Muscle layer of duodenum (tissue), 2 donors: ENCODE measurements around the gene CLCN1.

Experiments
- H3K27ac ChIP-seq: one replicate; pipeline ENCODE4 v1.7.0; 2013; ENCODE audit warnings: mild to moderate bottlenecking, low read length
- H3K27me3 ChIP-seq: one replicate; pipeline ENCODE4 v1.7.0; 2013; ENCODE audit warnings: low read depth, mild to moderate bottlenecking, control low read depth, low read length
- H3K36me3 ChIP-seq, 2 donors: one replicate each; pipeline ENCODE4 v1.7.0; 2013; ENCODE audit warnings: low read length in 2 of 2, control low read depth in 1 of 2, mild to moderate bottlenecking in 1 of 2; ENCODE audit not compliant: insufficient read depth in 2 of 2, control insufficient read depth in 1 of 2
- H3K4me1 ChIP-seq, 2 donors: one replicate each; pipeline ENCODE4 v1.7.0; 2013; ENCODE audit warnings: low read length in 2 of 2, mild to moderate bottlenecking in 2 of 2, control low read depth in 1 of 2, moderate library complexity in 1 of 2; ENCODE audit not compliant: insufficient read depth in 2 of 2, control insufficient read depth in 1 of 2
- H3K4me3 ChIP-seq, 2 donors: one replicate each; pipeline ENCODE4 v1.7.0; 2013; ENCODE audit warnings: low read length in 2 of 2, low read depth in 1 of 2, mild to moderate bottlenecking in 1 of 2
- H3K9me3 ChIP-seq, 2 donors: one replicate each; pipeline ENCODE4 v1.7.0; 2013; ENCODE audit warnings: low read length in 2 of 2, control low read depth in 1 of 2, mild to moderate bottlenecking in 1 of 2; ENCODE audit not compliant: control insufficient read depth in 1 of 2
- donor health status: healthy.

CLCN1 gene

DNA sequence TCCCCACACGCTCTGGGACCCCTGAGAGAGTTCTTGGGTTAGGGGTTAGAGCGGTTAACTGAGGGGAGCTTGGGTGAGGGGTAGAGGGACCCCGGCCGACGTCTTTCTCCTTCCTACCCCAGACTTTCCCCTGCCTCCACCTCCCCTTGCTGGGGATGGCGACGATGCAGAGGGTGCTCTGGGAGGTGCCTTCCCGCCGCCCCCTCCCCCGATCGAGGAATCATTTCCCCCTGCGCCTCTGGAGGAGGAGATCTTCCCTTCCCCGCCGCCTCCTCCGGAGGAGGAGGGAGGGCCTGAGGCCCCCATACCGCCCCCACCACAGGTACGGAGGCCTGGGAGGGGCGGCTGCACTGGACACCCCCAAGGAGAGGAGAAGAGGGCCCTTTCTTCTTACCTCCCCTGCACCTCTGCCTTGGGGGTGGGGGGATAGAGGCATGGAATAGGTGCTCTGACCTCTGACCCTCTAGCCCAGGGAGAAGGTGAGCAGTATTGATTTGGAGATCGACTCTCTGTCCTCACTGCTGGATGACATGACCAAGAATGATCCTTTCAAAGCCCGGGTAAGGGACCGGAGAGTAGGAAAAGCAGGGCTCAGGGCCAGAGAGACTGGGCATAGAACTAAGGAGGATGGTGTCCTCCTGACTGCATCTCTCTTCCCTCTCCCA lies 66.3 kb downstream of the CLCN1 start:
- H3K4me1 ChIP-seq: peaks cover 36 to 58% of the 10 kb centered on the region in 2 donors
- H3K27ac ChIP-seq: peak overlapping the region; percentile 92
- peaks cover 9 to 12% of the 10 kb centered on the region in 2 donors for H3K36me3 ChIP-seq

DNA sequence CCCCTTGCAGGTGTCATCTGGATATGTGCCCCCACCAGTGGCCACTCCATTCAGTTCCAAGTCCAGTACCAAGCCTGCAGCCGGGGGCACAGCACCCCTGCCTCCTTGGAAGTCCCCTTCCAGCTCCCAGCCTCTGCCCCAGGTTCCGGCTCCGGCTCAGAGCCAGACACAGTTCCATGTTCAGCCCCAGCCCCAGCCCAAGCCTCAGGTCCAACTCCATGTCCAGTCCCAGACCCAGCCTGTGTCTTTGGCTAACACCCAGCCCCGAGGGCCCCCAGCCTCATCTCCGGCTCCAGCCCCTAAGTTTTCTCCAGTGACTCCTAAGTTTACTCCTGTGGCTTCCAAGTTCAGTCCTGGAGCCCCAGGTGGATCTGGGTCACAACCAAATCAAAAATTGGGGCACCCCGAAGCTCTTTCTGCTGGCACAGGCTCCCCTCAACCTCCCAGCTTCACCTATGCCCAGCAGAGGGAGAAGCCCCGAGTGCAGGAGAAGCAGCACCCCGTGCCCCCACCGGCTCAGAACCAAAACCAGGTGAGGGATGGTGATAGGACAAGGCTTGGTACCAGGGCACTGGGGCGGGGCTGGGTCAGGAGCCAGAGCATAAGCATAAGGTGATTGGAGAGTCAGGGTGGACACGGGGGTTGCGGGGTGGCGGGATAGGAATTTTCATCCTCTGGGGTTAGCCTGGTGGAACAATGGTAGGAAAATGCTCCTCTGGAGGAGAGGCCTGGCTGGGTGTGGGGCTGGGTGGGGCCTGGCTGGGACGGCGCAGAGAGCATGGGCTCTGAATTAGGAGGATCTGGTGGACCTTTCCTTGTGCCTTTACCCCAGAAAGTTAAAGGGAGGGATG lies 67.1 kb downstream of the CLCN1 start:
- peak overlapping the region; percentile 92 for H3K27ac ChIP-seq

More for the DNA sequence above, 66.3 kb downstream of the CLCN1 start:
- no peaks in the 10 kb centered on the region for H3K9me3 ChIP-seq
- H3K4me3 ChIP-seq: peak overlapping the region; percentile 78 to 88
- H3K27me3 ChIP-seq: no peaks in the 10 kb centered on the region

GRCh38 chr7:143383642-143383957 lies 67.7 kb downstream of the CLCN1 start:
- Histone ChIP-seq H3K27ac (peak overlapping the region; percentile 92), H3K9me3 (no peaks in the 10 kb centered on the region), H3K4me3 (peak overlapping the region; percentile 78 to 88), H3K27me3 (no peaks in the 10 kb centered on the region), H3K4me1 (peaks cover 36 to 65% of the 10 kb centered on the region in 2 donors), H3K36me3 (peaks cover 18 to 25% of the 10 kb centered on the region in 2 donors)

More for the DNA sequence above, 67.1 kb downstream of the CLCN1 start:
- no peaks in the 10 kb centered on the region for H3K27me3 ChIP-seq
- H3K36me3 ChIP-seq: peaks cover 14 to 19% of the 10 kb centered on the region in 2 donors
- H3K9me3 ChIP-seq: no peaks in the 10 kb centered on the region
- peak overlapping the region; percentile 78 to 88 for H3K4me3 ChIP-seq
- peaks cover 36 to 62% of the 10 kb centered on the region in 2 donors for H3K4me1 ChIP-seq

DNA sequence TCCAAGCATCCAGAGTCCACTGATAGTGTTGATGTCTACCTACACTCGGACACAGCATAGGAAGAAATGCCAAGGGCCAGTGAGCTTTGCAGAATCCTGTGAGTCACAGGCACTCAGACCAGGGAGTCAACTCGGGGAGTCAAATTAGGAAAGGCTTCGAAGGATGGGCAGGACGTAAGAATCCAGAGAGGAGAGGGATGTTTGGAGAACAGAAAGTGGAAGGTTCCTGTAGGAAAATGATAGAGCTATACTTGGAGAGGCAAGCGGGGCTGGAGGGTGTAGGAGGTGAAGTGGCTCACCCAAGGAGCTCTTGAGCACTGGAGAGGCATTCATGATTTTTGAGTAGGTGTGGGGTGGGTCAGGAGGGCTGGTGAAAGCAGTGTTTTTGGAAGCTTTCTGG lies 68.2 kb downstream of the CLCN1 start:
- peak overlapping the region; percentile 78 to 88 for H3K4me3 ChIP-seq
- H3K4me1 ChIP-seq: peaks cover 34 to 62% of the 10 kb centered on the region in 2 donors
- no peaks in the 10 kb centered on the region for H3K9me3 ChIP-seq
- H3K36me3 ChIP-seq: peaks cover 23 to 30% of the 10 kb centered on the region in 2 donors
- peak overlapping the region; percentile 92 for H3K27ac ChIP-seq
- H3K27me3 ChIP-seq: no peaks in the 10 kb centered on the region

- Histone ChIP-seq H3K4me3 (peak overlapping the region; percentile 78 to 88), H3K4me1 (peaks cover 27 to 57% of the 10 kb centered on the region in 2 donors), H3K36me3 (peaks cover 31 to 38% of the 10 kb centered on the region in 2 donors), H3K27ac (peak overlapping the region; percentile 92), H3K27me3 (no peaks in the 10 kb centered on the region), H3K9me3 (no peaks in the 10 kb centered on the region)
Observed at GRCh38 chr7:143384661-143385631, 69.0 kb downstream of the CLCN1 start.

GRCh38 chr7:143385891-143386781 lies 70.2 kb downstream of the CLCN1 start:
- no peak overlapping the region for H3K27ac ChIP-seq
- H3K27me3 ChIP-seq: no peaks in the 10 kb centered on the region
- H3K4me1 ChIP-seq: peaks cover 34 to 69% of the 10 kb centered on the region in 2 donors
- H3K4me3 ChIP-seq: peak overlapping the region; percentile 15 to 34
- no peaks in the 10 kb centered on the region for H3K9me3 ChIP-seq
- peaks cover 40 to 41% of the 10 kb centered on the region in 2 donors for H3K36me3 ChIP-seq

DNA sequence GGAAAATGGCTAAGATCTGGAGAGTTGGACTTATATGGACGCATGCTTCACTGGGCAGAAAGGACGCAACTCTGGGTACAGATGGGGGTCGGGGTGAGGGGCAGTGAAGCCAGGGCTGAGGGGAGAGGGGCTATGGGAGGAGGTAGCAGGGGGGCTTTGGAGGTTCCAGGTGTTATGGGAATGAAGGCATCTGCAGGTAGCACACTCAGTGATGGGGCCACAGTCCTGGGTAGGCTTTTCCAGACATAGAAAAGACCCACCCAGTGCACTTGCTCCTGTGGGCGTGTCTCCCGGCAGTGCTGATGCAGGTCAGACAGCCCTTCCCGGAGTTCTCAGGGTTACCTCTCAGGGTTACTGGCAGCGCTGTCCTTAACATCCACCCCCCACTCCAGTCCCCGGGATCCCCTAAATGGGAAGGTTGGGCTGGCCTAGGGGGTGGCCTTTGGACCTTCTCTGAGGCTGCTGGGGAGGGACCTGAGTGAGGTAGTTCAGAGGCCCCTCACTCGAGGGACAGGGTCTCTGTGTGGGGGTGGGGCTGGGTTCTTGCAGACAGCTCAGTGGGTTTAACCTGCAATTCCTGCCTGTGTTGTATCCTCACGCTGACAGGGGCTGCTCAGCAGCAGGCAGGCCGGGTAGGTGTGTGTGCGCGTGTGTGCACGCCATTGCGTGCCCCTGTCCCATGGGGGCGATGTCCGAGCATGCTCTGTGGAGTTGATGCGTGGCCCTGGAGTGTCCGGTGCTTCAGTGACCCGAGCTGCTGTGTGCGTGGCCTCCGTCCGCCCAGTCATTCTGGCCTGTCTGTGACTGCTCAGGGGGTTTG lies 71.5 kb downstream of the CLCN1 start:
- Histone ChIP-seq H3K9me3 (no peaks in the 10 kb centered on the region), H3K4me3 (no peak overlapping the region), H3K27me3 (no peaks in the 10 kb centered on the region), H3K27ac (no peak overlapping the region), H3K4me1 (peaks cover 43 to 79% of the 10 kb centered on the region in 2 donors), H3K36me3 (peaks cover 46% of the 10 kb centered on the region in 2 donors)

DNA sequence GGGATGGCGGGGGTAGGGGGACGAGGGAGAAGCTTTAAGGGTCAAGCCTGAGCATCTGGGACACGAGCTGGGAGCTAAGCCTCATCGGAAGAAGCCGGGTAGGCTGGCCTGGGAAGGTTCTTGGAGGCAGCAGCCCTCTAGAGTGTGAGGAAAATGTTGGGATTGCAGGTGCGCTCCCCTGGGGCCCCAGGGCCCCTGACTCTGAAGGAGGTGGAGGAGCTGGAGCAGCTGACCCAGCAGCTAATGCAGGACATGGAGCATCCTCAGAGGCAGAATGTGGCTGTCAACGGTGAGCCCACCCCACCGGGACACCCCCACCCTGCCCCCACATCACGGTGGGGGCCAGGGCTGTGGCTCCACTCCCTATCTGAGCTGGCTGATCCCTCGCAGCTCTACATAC lies 72.1 kb downstream of the CLCN1 start:
- H3K36me3 ChIP-seq: peaks cover 41 to 50% of the 10 kb centered on the region in 2 donors

GRCh38 chr7:143388491-143389101 lies 72.7 kb downstream of the CLCN1 start:
- H3K36me3 ChIP-seq: peaks cover 40 to 48% of the 10 kb centered on the region in 2 donors
- H3K4me1 ChIP-seq: peaks cover 42 to 80% of the 10 kb centered on the region in 2 donors
- H3K27me3 ChIP-seq: no peaks in the 10 kb centered on the region
- no peaks in the 10 kb centered on the region for H3K9me3 ChIP-seq
- H3K4me3 ChIP-seq: no peak overlapping the region
- H3K27ac ChIP-seq: no peak overlapping the region

More for the DNA sequence above, 72.1 kb downstream of the CLCN1 start:
- no peaks in the 10 kb centered on the region for H3K27me3 ChIP-seq
- peaks cover 44 to 81% of the 10 kb centered on the region in 2 donors for H3K4me1 ChIP-seq
- H3K27ac ChIP-seq: no peak overlapping the region
- H3K4me3 ChIP-seq: no peak overlapping the region
- no peaks in the 10 kb centered on the region for H3K9me3 ChIP-seq
